Endodermal cell (in vitro differentiated cells): ENCODE data around the gene RESF1. TPM values are rescaled to one million over a fixed set of nuclear protein-coding genes. Genes with fewer than 3 reads are reported as not detected.

Experiments
- DNase-seq: peaks from one replicate; pipeline ENCODE4 v3.0.0-alpha.2; 2017
- H3K27ac ChIP-seq: 2 replicates; pipeline ENCODE4 v1.5.1; 2013; ENCODE audit warnings: mild to moderate bottlenecking, low read depth, low read length, moderate library complexity
- H3K27me3 ChIP-seq: 2 replicates; pipeline ENCODE4 v1.6.1; 2013; ENCODE audit warnings: mild to moderate bottlenecking, low read length, moderate library complexity; ENCODE audit not compliant: insufficient read depth, control insufficient read depth, poor library complexity, severe bottlenecking
- H3K36me3 ChIP-seq: 2 replicates; pipeline ENCODE4 v1.7.0; 2013; ENCODE audit warnings: mild to moderate bottlenecking, low read length, moderate library complexity; ENCODE audit not compliant: control insufficient read depth, insufficient read depth
- H3K4me1 ChIP-seq: one replicate; pipeline ENCODE4 v1.7.0; 2013; ENCODE audit warnings: low read length; ENCODE audit not compliant: control insufficient read depth, insufficient read depth
- H3K4me3 ChIP-seq: 2 replicates; pipeline ENCODE4 v1.5.1; 2013; ENCODE audit warnings: mild to moderate bottlenecking, low read length, moderate library complexity
- H3K9ac ChIP-seq: 2 replicates; pipeline ENCODE4 v1.6.1; 2013; ENCODE audit warnings: mild to moderate bottlenecking, low read length, moderate library complexity; ENCODE audit not compliant: poor library complexity, severe bottlenecking; ENCODE audit errors: extremely low read depth
- H3K9me3 ChIP-seq: 2 replicates; pipeline ENCODE4 v1.6.1; 2013; ENCODE audit warnings: mild to moderate bottlenecking, low read length, moderate library complexity; ENCODE audit not compliant: control insufficient read depth
- H3K27ac Mint-ChIP-seq: 2 replicates; pipeline ENCODE4 v1.8.0; 2020; ENCODE audit warnings: mixed read lengths
- H3K27me3 Mint-ChIP-seq: 2 replicates; pipeline ENCODE4 v1.8.0; 2021; ENCODE audit warnings: mild to moderate bottlenecking, mixed read lengths; ENCODE audit not compliant: insufficient read depth
- H3K36me3 Mint-ChIP-seq: 2 replicates; pipeline ENCODE4 v1.8.0; 2020; ENCODE audit warnings: low read depth, mixed read lengths
- H3K4me1 Mint-ChIP-seq: 2 replicates; pipeline ENCODE4 v1.8.0; 2020; ENCODE audit warnings: mixed read lengths
- H3K4me3 Mint-ChIP-seq: 2 replicates; pipeline ENCODE4 v1.8.0; 2020; ENCODE audit warnings: mild to moderate bottlenecking, moderate library complexity, mixed read lengths
- H3K9me3 Mint-ChIP-seq: 2 replicates; pipeline ENCODE4 v1.8.0; 2020; ENCODE audit warnings: mild to moderate bottlenecking, mixed read lengths
- WGBS, 2 experiments: methylation state at CpG; one replicate each; pipeline versions ENCODE4 v1.1.5 to v1.1.7; 2013; ENCODE audit warnings: missing lambda C conversion rate in 2 of 2, mixed read lengths in 1 of 2; ENCODE audit not compliant: insufficient coverage in 1 of 2, insufficient read length in 1 of 2; 5-methylcytosine and 5-hydroxymethylcytosine counted together
- total RNA-seq, 2 donors: library from RNA; stranded (reverse); fragmentation: NEBNext Ultra II Directional in 1 of 2; extraction: Animal tissue kit (Norgen Biotek cat#: 25700) in 1 of 2; gene quantifications; 2 replicates in 1 of 2; 3 replicates in 1 of 2; pipeline ENCODE4 v1.2.1, GENCODE V29; 2021
- TF ChIP-seq, protein P1 (sequence below): fragments of 200-600 bp; sonication (generic); conservative IDR thresholded peaks from 2 replicates; pipeline ENCODE4 v1.5.0; 2021; ENCODE audit warnings: antibody characterized with exemption, mild to moderate bottlenecking

The RESF1 gene
- total RNA-seq, 2 donors from 2014 or later: 152 to 201 TPM

- Mint-ChIP-seq H3K27ac (peak overlapping the region; percentile 2), H3K4me1 (peaks cover 10% of the 10 kb centered on the region), H3K27me3 (no peaks in the 10 kb centered on the region), H3K4me3 (no peak overlapping the region), H3K36me3 (peaks cover 30% of the 10 kb centered on the region), H3K9me3 (peaks cover 12% of the 10 kb centered on the region)
- TF ChIP-seq, protein P1, sequence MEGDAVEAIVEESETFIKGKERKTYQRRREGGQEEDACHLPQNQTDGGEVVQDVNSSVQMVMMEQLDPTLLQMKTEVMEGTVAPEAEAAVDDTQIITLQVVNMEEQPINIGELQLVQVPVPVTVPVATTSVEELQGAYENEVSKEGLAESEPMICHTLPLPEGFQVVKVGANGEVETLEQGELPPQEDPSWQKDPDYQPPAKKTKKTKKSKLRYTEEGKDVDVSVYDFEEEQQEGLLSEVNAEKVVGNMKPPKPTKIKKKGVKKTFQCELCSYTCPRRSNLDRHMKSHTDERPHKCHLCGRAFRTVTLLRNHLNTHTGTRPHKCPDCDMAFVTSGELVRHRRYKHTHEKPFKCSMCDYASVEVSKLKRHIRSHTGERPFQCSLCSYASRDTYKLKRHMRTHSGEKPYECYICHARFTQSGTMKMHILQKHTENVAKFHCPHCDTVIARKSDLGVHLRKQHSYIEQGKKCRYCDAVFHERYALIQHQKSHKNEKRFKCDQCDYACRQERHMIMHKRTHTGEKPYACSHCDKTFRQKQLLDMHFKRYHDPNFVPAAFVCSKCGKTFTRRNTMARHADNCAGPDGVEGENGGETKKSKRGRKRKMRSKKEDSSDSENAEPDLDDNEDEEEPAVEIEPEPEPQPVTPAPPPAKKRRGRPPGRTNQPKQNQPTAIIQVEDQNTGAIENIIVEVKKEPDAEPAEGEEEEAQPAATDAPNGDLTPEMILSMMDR: no peak
- Histone ChIP-seq H3K4me1 (no peaks in the 10 kb centered on the region), H3K27me3 (no peaks in the 10 kb centered on the region), H3K27ac (no peak overlapping the region), H3K4me3 (no peak overlapping the region), H3K9ac (no peak overlapping the region), H3K36me3 (peaks cover 10% of the 10 kb centered on the region), H3K9me3 (peaks cover 7% of the 10 kb centered on the region)
- 80 to 84% methylated on average over 11 of the region's 11 CpGs for WGBS, 2 experiments
- peak; percentile 71 for DNase-seq
Observed at GRCh38 chr12:32005496-32006125, 46.4 kb downstream of the RESF1 start.

Other genes with a start within 250 kb of the RESF1 start
- 10 to 100 TPM; 12.5 to 15.2 TPM for gene AMN1, start 230.4 kb upstream of the RESF1 start, total RNA-seq
- 100 to 1,000 TPM in 1 of 2 donors, 10 to 100 TPM in 1; 56.0 to 101 TPM for gene BICD1, start 147.4 kb downstream of the RESF1 start, total RNA-seq